Stimulated activated CD4-positive, alpha-beta T cell treated with anti-CD3 and anti-CD28 coated beads, Interleukin-4, amount 100 ng/mL, for 48 hours (primary cell): Measurements from ENCODE around the gene FXYD5.

Experiments
- DNase-seq, 2 donors: peaks; one replicate each; pipeline ENCODE4 v3.0.0-alpha.2; 2020; ENCODE audit warnings: low read depth in 2 of 2

Gene FXYD5

GRCh38 chr19:35155981-35156672 lies 1.6 kb downstream of the FXYD5 start:
- no peak for DNase-seq

GRCh38 chr19:35156673-35157014 lies 2.1 kb downstream of the FXYD5 start:
- no peak for DNase-seq

- DNase-seq = no peak
These were observed 2.9 kb downstream of the FXYD5 start for GRCh38 chr19:35157431-35157830.

- DNase-seq = no peak
These were observed 5.1 kb downstream of the FXYD5 start for GRCh38 chr19:35159606-35160005.

GRCh38 chr19:35160629-35161433 lies 6.3 kb downstream of the FXYD5 start:
- DNase-seq = no peak

- DNase-seq = no peak
These were observed 6.9 kb downstream of the FXYD5 start for GRCh38 chr19:35161434-35161743.

GRCh38 chr19:35162471-35163326 lies 8.2 kb downstream of the FXYD5 start:
- no peak for DNase-seq

GRCh38 chr19:35164418-35164817 lies 9.9 kb downstream of the FXYD5 start:
- no peak for DNase-seq

- DNase-seq = no peak
These were observed 10.9 kb downstream of the FXYD5 start for GRCh38 chr19:35165200-35166058.

- DNase-seq = no peak
These were observed 11.8 kb downstream of the FXYD5 start for GRCh38 chr19:35166100-35167063.

- no peak for DNase-seq
These were observed 12.9 kb downstream of the FXYD5 start for GRCh38 chr19:35167251-35168119.

GRCh38 chr19:35168196-35168595 lies 13.7 kb downstream of the FXYD5 start:
- DNase-seq = no peak

GRCh38 chr19:35169221-35169995 lies 14.9 kb downstream of the FXYD5 start:
- no peak for DNase-seq

- DNase-seq = no peak
These were observed 16.0 kb downstream of the FXYD5 start for GRCh38 chr19:35170359-35171061.

GRCh38 chr19:35171730-35172129 lies 17.2 kb downstream of the FXYD5 start:
- DNase-seq = no peak

GRCh38 chr19:35174226-35174625 lies 19.7 kb downstream of the FXYD5 start:
- DNase-seq = no peak

- DNase-seq = no peak
These were observed 21.6 kb downstream of the FXYD5 start for GRCh38 chr19:35176181-35176570.
